Kidney epithelial cell (primary cell): ENCODE measurements around the gene TBC1D23. TPM values are rescaled to one million over a fixed set of nuclear protein-coding genes. Genes with fewer than 3 reads are reported as not detected.
A peak's percentile ranks its signal among the peaks of the same experiment; 100 is the strongest.

Source experiments
- DNase-seq: peaks from one replicate; pipeline ENCODE4 v3.0.0-alpha.2; 2010; ENCODE audit warnings: low read depth
- H3K27me3 ChIP-seq: 2 replicates; pipeline ENCODE4 v1.6.0; 2011; ENCODE audit warnings: low read length; ENCODE audit not compliant: control insufficient read depth, insufficient read depth
- H3K36me3 ChIP-seq: 2 replicates; pipeline ENCODE4 v1.5.1; 2011; ENCODE audit warnings: low read length; ENCODE audit not compliant: control insufficient read depth, insufficient read depth
- H3K4me3 ChIP-seq: 2 replicates; pipeline ENCODE4 v1.5.1; 2011; ENCODE audit warnings: low read depth, mild to moderate bottlenecking, control low read depth, low read length
- CTCF ChIP-seq: IDR thresholded peaks from 2 replicates; pipeline ENCODE4 v1.5.1; 2011; ENCODE audit warnings: mild to moderate bottlenecking, moderate library complexity, low read length, control low read depth, inconsistent platforms; ENCODE audit not compliant: insufficient read depth, poor library complexity, severe bottlenecking
- total RNA-seq: library from RNA; depleted of rRNA; stranded (reverse); fragments of >200 nt; gene quantifications from 2 replicates; pipeline ENCODE4 v1.2.3, GENCODE V29; 2015

Gene TBC1D23
- total RNA-seq, 1 donor from 2014 or later = 38.3 TPM

GRCh38 chr3:100295089-100295488 is 34.3 kb downstream of the TBC1D23 start:
- no peak for TF ChIP-seq CTCF
- DNase-seq = no peak
- Histone ChIP-seq H3K4me3 (no peak overlapping the region), H3K27me3 (no peaks in the 10 kb centered on the region), H3K36me3 (no peaks in the 10 kb centered on the region)

GRCh38 chr3:100297784-100298183 is 37.0 kb downstream of the TBC1D23 start:
- TF ChIP-seq CTCF = no peak
- DNase-seq = peak; percentile 21
- H3K36me3 ChIP-seq = no peaks in the 10 kb centered on the region
- H3K4me3 ChIP-seq = no peak overlapping the region
- H3K27me3 ChIP-seq = no peaks in the 10 kb centered on the region

GRCh38 chr3:100299016-100299415 is 38.2 kb downstream of the TBC1D23 start:
- no peak for TF ChIP-seq CTCF
- no peaks in the 10 kb centered on the region for H3K36me3 ChIP-seq
- DNase-seq = no peak

GRCh38 chr3:100306695-100307094 is 45.9 kb downstream of the TBC1D23 start:
- Histone ChIP-seq H3K36me3 (no peaks in the 10 kb centered on the region), H3K27me3 (no peaks in the 10 kb centered on the region), H3K4me3 (no peak overlapping the region)
- DNase-seq = no peak
- no peak for TF ChIP-seq CTCF

More at GRCh38 chr3:100299016-100299415, 38.2 kb downstream of the TBC1D23 start:
- H3K27me3 ChIP-seq = no peaks in the 10 kb centered on the region
- H3K4me3 ChIP-seq = no peak overlapping the region

GRCh38 chr3:100310355-100310965 is 49.7 kb downstream of the TBC1D23 start:
- DNase-seq = no peak
- H3K36me3 ChIP-seq = no peaks in the 10 kb centered on the region
- no peaks in the 10 kb centered on the region for H3K27me3 ChIP-seq
- no peak overlapping the region for H3K4me3 ChIP-seq
- TF ChIP-seq CTCF = no peak

- Histone ChIP-seq H3K4me3 (no peak overlapping the region), H3K27me3 (no peaks in the 10 kb centered on the region), H3K36me3 (no peaks in the 10 kb centered on the region)
- TF ChIP-seq CTCF = no peak
- DNase-seq = no peak
These were observed 50.2 kb downstream of the TBC1D23 start for GRCh38 chr3:100311011-100311410.
